SH-SY5Y (cell line): ENCODE results near the gene GPR179.
"Not testable (repeated sequence)": the region's sequence is repeated elsewhere in the genome, so short reads cannot be mapped to it uniquely, and the experiment has no call there.

ENCODE experiments used
- GATA2 ChIP-seq: IDR thresholded peaks from 2 replicates; pipeline ENCODE4 v1.6.1; 2011; ENCODE audit warnings: mild to moderate bottlenecking, low read depth, low read length
- GATA3 ChIP-seq: IDR thresholded peaks from 2 replicates; pipeline ENCODE4 v1.6.1; 2011; ENCODE audit warnings: low read depth, mild to moderate bottlenecking, low read length, moderate library complexity

GPR179 gene

GRCh38 chr17:38322897-38323296 is 20.9 kb downstream of the GPR179 start:
- no peak for TF ChIP-seq GATA2
- TF ChIP-seq GATA3, result no peak

GRCh38 chr17:38322156-38322779 is 21.5 kb downstream of the GPR179 start:
- no peak for TF ChIP-seq GATA2
- TF ChIP-seq GATA3, result no peak

- TF ChIP-seq GATA2, result no peak
- TF ChIP-seq GATA3, result no peak
Observed at GRCh38 chr17:38320482-38320881, 23.3 kb downstream of the GPR179 start.

- TF ChIP-seq GATA2 (no peak), GATA3 (no peak)
Observed at GRCh38 chr17:38317081-38317480, 26.7 kb downstream of the GPR179 start.

- TF ChIP-seq GATA3 (no peak), GATA2 (no peak)
Observed at GRCh38 chr17:38315497-38315896, 28.3 kb downstream of the GPR179 start.

- TF ChIP-seq GATA3, GATA2: not testable (repeated sequence)
Observed at GRCh38 chr17:38296834-38297517, 46.8 kb downstream of the GPR179 start, which contains the start of gene MRPL45. Gene MRPL45, plus strand, starts transcription at chr17:38297168. Its CDS starts 16 bp downstream, at chr17:38297184.
